Urinary bladder (tissue), 4 donors: ENCODE measurements around the gene DRD2. TPM values are rescaled to one million over a fixed set of nuclear protein-coding genes. Genes with fewer than 3 reads are reported as not detected.
A peak's percentile ranks its signal among the peaks of the same experiment; 100 is the strongest.

Experiments
- DNase-seq: peaks from one replicate; pipeline ENCODE4 v3.0.0-alpha.2; 2015; ENCODE audit errors: extremely low spot score
- H3K27ac ChIP-seq: one replicate; pipeline ENCODE4 v1.5.1; 2013; ENCODE audit warnings: low read depth, mild to moderate bottlenecking, moderate library complexity
- H3K36me3 ChIP-seq: one replicate; pipeline ENCODE4 v1.6.1; 2013; ENCODE audit warnings: mild to moderate bottlenecking, moderate library complexity; ENCODE audit not compliant: insufficient read depth
- H3K4me1 ChIP-seq: one replicate; pipeline ENCODE4 v1.6.1; 2013; ENCODE audit warnings: mild to moderate bottlenecking, moderate library complexity; ENCODE audit not compliant: insufficient read depth
- H3K4me3 ChIP-seq: one replicate; pipeline ENCODE4 v1.5.1; 2013; ENCODE audit warnings: low read depth, low read length
- WGBS: extraction: QIAGEN DNeasy Blood & Tissue Kit; methylation state at CpG from one replicate; pipeline ENCODE4 v1.1.7; 2013; 5-methylcytosine and 5-hydroxymethylcytosine counted together
- polyA plus RNA-seq: library from polyadenylated mRNA; stranded (reverse); fragments of 200-250 nt; gene quantifications from one replicate; pipeline ENCODE4 v1.2.3, GENCODE V29; 2013
- total RNA-seq: library from RNA; depleted of rRNA; stranded (reverse); fragments of >200 nt; gene quantifications from one replicate; pipeline ENCODE4 v1.2.3, GENCODE V29; 2014
- donor health status: healthy with polysubstance abuse.
- donor health status: healthy.

The DRD2 gene
- total and polyA plus RNA-seq, 2 donors = 0.23 to 0.32 TPM

DNA sequence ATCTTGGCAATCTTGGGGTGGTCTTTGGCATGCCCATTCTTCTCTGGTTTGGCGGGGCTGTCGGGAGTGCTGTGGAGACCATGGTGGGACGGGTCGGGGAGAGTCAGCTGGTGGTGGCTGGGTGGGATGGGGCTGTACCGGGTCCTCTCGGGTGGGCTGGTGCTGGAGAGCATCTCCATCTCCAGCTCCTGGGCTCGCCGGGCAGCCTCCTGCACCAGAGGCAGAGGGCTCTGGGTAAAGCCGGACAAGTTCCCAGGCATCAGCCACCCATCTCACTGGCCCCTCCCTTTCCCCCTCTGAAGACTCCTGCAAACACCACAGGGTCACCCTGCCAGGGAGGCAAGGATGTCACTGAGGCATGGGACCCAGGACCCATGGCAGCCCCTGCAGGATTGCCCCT lies 62.5 kb downstream of the DRD2 start:
- Histone ChIP-seq H3K4me3 (no peak overlapping the region), H3K27ac (no peak overlapping the region), H3K4me1 (no peaks in the 10 kb centered on the region), H3K36me3 (no peaks in the 10 kb centered on the region)
- DNase-seq = no peak
- WGBS = 90% methylated on average over 9 of the region's 9 CpGs

DNA sequence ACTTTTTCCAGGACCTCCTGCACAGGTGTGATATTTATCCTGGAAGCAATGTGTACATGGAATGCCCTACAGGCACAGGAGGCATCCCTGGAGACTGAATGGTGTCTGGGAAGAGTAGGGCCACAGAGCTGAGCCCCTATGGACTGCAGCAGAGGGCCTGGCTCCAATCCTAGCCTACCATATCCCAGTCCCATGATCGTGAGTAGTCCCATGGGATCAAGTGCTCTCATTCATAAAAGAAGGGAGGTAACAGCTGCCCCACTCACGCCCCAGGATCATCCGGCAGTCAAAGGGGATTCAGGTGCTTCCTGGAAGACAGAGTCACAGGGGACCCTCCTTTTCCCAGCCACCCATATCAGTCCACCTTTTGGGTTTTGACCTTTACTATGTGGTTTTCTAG lies 63.7 kb downstream of the DRD2 start:
- WGBS = 81% methylated on average over 3 of the region's 3 CpGs
- H3K4me3 ChIP-seq = no peak overlapping the region
- no peaks in the 10 kb centered on the region for H3K36me3 ChIP-seq
- H3K27ac ChIP-seq = no peak overlapping the region
- H3K4me1 ChIP-seq = no peaks in the 10 kb centered on the region
- DNase-seq = no peak

DNA sequence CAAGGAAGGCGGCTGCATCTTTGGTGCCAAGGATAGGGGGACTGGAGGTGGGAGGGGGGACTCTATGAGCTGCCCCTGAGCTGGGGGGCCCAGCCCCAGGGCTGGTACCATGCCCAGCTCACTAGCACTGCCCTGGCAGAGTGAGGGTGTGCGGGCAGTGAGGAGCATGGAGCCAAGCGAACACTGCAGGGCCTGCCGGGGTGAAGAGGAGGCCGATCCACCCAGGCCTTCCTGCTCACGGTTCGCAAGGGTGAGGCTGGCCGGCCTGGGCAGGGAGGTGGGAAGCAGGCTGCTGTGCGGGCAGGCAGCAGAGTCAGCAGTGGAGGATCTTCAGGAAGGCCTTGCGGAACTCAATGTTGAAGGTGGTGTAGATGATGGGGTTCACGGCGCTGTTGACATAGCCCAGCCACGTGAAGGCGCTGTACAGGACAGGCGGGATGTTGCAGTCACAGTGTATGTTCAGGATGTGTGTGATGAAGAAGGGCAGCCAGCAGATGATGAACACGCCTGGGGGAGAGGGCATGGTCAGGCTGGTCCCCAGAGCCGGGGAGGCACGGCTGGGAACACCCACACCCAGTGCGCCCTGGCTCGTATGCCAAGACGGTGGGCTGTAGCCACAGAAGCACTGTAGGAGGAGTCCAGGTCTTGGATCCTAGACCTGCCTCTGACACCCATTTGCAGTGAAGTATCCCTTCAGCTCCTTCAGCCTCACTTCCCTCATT lies 64.6 kb downstream of the DRD2 start:
- 95% methylated on average over 21 of the region's 21 CpGs for WGBS
- Histone ChIP-seq H3K27ac (no peak overlapping the region), H3K4me1 (no peaks in the 10 kb centered on the region), H3K4me3 (no peak overlapping the region), H3K36me3 (no peaks in the 10 kb centered on the region)
- no peak for DNase-seq

DNA sequence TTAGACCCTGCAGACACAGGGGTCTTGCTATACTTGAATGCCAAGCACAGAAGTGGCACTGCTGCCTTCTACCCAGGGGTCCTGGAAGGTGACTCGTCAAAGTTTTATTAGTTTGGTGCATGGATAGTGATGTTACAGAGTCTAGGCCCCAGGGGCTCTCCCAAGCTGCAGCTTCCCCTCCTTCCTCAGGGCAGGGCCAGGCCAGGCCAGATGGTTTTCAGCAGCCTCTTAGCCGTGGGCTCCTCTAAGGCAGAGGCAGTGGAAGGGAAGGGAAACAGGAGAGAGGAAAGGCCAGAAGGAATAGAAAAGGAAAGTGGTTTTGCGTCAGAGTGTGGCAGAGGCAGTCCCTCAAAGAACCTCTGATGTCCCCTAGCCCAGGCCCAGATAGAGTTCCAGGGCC lies 65.7 kb downstream of the DRD2 start:
- H3K36me3 ChIP-seq = no peaks in the 10 kb centered on the region
- 71% methylated on average over 3 of the region's 3 CpGs for WGBS
- no peak overlapping the region for H3K4me3 ChIP-seq
- no peak for DNase-seq
- H3K27ac ChIP-seq = no peak overlapping the region
- H3K4me1 ChIP-seq = no peaks in the 10 kb centered on the region

DNA sequence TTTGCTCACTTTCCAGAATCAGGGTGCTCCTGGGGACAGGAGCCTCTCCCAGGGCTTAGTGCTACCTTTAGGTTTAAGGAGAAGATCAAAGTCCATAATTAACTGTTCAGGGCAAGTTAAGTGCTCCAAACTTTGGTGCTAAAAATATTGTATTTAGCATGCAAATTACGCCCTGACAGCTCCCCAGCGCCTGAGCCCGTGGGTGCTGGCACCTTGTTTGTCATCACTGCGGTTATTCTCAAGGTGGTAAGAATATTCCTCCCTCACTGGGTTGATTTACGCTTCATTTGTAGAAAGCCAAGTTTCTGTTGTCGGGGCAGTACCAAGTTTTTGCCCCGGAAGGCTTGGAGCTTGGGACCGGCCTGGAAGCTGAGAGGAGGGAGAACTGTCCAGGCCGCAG lies 66.3 kb downstream of the DRD2 start:
- H3K27ac ChIP-seq = no peak overlapping the region
- H3K36me3 ChIP-seq = no peaks in the 10 kb centered on the region
- no peak for DNase-seq
- no peaks in the 10 kb centered on the region for H3K4me1 ChIP-seq
- no peak overlapping the region for H3K4me3 ChIP-seq
- 91% methylated on average over 9 of the region's 9 CpGs for WGBS

DNA sequence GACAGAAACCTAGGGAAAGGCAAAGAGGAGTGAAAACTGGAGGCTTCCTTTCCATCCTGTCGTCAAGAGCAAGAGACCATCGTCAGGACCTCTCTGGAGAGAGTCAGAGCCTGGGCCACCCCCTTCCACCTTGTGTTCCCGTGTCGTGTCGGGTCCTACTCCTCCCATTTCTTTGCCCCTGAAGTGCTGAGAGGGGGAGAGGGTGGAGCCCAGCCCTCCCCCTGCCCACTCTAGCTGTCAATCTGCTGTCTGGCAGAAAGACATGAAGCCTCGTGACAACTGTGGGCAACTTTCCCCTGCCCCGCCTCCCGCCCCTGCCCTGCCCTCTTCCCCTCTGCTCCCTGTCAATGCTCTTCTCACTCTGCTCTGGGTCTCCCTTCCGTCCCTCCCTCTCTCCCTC lies 67.0 kb downstream of the DRD2 start:
- Histone ChIP-seq H3K4me1 (no peaks in the 10 kb centered on the region), H3K36me3 (no peaks in the 10 kb centered on the region), H3K4me3 (no peak overlapping the region), H3K27ac (no peak overlapping the region)
- WGBS = 57% methylated on average over 9 of the region's 9 CpGs
- no peak for DNase-seq

DNA sequence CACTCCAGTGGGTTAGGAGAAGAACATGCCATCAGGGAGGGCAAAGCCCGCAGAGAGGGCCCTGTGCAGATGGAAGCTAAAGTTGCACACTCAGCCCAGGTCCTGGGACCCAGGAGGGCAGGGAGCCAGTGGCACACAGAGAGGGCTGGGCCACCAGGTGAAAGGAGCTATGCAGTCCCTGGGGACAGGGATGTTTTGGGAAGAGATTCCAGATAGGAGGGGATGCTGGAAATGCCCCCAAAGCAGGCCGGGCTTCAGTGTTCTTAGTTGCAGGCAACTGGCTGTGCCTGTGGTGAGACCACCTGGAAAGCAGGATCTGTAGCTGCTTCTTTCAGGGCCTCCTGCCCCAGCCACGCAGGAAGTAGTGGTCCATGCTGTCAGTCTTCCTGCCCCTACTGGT lies 68.0 kb downstream of the DRD2 start:
- Histone ChIP-seq H3K36me3 (no peaks in the 10 kb centered on the region), H3K4me3 (no peak overlapping the region), H3K27ac (no peak overlapping the region), H3K4me1 (no peaks in the 10 kb centered on the region)
- DNase-seq = no peak
- 86% methylated on average over 3 of the region's 3 CpGs for WGBS

DNA sequence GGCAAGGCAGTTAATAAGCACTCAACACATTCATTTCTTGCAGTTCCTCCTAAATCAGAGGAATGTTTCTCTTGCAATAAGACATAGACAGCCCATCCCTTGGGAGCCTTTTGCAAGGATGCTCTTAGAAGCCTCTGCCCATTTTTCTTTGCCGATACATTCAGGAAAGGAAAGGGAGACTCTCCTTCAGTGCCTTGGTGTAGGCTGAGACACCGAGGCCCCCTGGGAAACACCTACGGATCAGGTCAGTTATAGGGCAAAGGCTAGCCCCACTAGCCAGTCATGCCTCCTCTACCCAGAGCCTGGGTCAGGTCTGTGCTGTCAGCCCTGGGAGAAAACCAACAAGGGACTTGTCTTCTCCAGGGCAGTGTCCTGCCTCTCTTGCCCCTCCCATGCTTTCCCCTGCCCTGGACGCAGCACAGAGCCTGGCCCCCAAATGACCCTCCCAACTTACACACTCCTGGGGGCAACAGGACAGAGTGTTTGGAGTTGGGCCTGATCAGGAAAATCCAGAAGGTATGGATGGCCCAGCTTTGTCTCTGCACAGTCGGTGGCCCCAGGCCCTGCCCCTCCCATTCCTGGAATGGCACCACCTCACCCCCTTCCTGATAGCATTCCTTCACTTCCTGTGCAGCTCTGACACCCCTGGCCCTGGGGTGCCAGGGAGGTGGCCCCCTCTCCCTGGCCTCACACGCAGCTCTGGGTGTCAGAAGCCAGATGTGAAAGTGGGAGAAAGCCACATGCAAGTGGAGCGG lies 69.3 kb downstream of the DRD2 start:
- Histone ChIP-seq H3K4me3 (no peak overlapping the region), H3K36me3 (no peaks in the 10 kb centered on the region), H3K4me1 (no peaks in the 10 kb centered on the region), H3K27ac (no peak overlapping the region)
- WGBS = 76% methylated on average over 7 of the region's 7 CpGs
- no peak for DNase-seq

DNA sequence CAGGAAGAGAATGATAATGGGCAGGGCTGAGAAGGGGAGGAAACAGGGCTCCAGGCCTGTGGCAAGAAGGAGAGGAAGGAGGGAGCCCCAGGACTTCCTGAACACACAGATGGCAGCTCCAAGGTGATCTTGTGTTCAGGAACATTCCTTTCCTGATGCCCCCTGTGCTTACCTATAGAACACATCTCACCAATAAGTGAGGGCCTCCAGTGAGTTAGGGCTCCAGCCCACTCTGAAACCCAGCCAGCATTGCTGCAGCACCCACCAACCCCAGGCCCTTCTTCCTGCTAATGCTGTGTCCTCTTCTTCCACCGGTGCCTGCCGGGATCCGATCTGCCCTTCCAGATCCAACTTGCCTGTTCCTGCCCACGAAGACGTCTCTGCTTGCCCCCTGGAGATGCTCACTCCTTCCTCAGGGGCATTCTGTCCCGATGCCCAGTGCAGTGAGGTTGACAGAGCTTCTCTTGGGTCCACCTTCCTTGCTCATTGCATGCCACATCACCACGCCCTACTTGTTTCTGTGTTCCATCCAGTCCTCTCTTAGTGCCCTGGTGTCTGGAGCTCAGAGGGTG lies 70.3 kb downstream of the DRD2 start:
- WGBS = 86% methylated on average over 7 of the region's 7 CpGs
- Histone ChIP-seq H3K27ac (no peak overlapping the region), H3K36me3 (no peaks in the 10 kb centered on the region), H3K4me1 (no peaks in the 10 kb centered on the region), H3K4me3 (no peak overlapping the region)
- DNase-seq = no peak

DNA sequence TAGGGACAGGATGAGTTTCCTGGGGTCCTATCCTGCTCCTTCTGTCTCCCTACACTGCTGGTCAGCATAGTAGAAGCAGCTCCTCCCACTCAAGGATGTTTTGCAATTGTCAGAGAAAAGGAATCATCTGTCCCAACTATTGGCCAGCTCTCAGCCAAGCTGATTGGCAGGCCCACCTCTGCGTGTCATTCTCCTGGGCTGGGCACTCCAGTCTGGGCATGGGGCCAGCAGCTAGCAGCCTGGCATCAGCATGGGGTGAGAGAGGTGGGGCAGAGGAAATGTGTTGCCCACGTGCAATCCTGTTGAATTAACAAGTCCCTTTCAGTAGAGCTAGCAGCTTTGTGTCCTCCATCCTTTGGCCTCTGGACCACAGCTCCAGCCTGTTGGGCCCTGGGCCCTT lies 73.5 kb downstream of the DRD2 start:
- Histone ChIP-seq H3K4me3 (no peak overlapping the region), H3K27ac (no peak overlapping the region), H3K36me3 (no peaks in the 10 kb centered on the region), H3K4me1 (no peaks in the 10 kb centered on the region)
- 35% methylated on average over 2 of the region's 2 CpGs for WGBS
- DNase-seq = peak; percentile 11

DNA sequence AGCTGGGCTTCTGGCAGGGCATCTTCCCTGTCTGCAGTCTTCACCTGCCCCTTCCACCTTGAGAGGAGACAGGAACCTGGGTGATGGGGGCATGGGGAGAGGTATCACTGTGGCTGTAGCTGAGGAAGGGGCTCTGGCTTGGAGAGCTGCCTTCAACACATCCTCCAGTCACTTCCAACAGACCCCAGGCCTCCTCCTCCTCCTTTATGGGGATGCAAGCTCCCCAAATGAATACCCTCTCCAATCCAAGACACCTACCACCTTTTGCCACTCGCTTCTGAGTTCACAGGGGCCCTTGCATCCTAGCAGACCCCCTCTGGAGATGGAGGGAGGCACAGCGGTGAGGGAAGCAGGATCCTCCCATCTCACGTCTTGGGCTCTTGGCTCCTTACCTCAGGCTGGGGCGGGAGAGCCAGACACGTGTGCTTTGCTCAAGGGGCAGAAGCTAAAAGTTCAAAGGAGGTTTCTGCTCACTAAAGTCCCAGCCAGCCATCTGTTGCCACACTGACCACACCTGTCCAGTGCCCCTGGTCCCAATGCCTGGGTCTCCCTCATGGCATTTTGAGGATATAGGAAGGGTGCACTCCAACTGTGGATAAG lies 74.5 kb downstream of the DRD2 start:
- no peaks in the 10 kb centered on the region for H3K4me1 ChIP-seq
- H3K36me3 ChIP-seq = no peaks in the 10 kb centered on the region
- no peak for DNase-seq
- 65% methylated on average over 5 of the region's 5 CpGs for WGBS
- no peak overlapping the region for H3K27ac ChIP-seq
- no peak overlapping the region for H3K4me3 ChIP-seq

DNA sequence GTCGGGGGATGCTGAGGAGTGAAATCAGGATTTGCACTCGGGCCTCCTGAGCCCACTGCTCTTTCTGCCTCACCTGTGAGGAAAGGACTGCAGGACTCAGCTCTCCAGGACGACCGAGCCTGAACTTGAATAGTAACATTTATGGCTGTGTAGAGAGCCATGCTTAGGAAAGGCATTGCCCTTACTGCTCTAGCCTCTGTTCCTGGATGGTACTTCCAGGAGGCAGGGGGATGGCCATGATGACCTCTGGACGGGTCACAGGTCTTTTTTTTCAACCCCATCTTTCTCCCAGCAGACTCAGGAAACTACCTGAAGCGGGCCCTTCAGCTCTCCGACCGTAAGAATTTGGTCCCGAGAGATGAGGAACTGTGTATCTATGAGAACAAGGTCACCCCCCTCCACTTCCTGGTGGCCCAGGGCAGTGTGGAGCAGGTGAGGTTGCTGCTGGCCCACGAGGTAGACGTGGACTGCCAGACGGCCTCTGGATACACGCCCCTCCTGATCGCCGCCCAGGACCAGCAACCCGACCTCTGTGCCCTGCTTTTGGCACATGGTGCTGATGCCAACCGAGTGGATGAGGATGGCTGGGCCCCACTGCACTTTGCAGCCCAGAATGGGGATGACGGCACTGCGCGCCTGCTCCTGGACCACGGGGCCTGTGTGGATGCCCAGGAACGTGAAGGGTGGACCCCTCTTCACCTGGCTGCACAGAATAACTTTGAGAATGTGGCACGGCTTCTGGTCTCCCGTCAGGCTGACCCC lies 76.3 kb downstream of the DRD2 start:
- Histone ChIP-seq H3K36me3 (no peaks in the 10 kb centered on the region), H3K27ac (no peak overlapping the region), H3K4me3 (no peak overlapping the region), H3K4me1 (no peaks in the 10 kb centered on the region)
- WGBS = 89% methylated on average over 24 of the region's 24 CpGs
- DNase-seq = no peak

DNA sequence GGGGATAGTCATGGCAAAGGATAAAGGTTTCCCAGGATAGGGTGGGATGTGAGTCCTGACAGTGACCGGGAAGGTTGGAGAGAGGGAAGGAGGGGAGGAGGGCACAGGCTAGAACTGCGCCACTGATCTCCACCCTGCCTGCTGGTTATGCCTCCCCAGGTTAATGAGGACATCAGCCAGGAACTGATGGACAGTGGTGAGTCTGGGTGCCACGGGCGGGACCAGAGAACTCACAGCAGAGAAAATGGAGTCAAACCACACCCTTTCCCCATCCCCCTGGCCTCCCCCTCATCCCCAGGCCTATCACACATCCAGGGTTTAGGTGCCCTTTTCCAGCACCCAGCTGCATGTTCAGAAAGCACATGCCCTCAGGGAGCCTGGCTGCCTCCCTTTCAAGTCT lies 77.4 kb downstream of the DRD2 start:
- H3K4me1 ChIP-seq = no peaks in the 10 kb centered on the region
- no peak overlapping the region for H3K4me3 ChIP-seq
- no peak for DNase-seq
- 89% methylated on average over 4 of the region's 4 CpGs for WGBS
- no peak overlapping the region for H3K27ac ChIP-seq
- no peaks in the 10 kb centered on the region for H3K36me3 ChIP-seq
